ENCODE results near the gene WNT7A.

The WNT7A gene

DNA sequence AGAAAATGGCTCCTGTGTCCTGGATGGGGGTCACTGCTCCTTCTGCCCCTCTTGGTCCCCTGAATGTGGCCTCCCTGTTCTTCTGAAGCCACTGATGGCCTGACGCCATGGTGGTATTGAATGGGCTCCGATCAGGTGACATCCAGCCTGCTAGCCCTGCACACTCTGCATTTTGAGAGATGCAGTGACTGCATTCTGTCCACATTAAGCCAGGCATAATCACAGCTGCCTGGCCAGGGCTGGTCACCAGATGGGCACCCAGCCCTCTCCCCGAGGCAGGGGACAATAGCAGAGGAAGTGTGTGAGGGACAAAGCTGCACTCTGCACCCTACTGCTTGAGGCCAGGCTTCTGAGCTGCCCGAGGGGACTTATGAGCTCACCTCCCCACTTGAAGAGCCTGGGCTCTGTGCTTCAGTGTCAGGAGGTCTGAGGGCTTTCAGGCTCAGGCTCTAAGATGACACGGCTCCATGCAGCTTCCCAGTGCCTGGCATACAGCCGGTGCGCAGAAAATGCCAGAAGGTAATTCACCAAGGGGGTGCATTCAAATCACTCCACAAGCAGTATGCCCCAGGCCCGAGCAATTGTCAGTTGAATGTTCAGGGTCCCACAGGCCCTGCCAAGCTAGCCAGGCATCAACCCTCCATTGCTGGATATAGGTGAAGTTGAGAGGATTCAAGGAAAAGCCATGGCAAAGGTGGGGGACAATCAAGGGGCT lies 56.8 kb downstream of the WNT7A start:
- ChIA-PET CTCF (no interaction called here), POLR2A (ENCODE audit: low non-redundant PET) (no interaction called here)
- peak overlapping the region; percentile 74 for H3K27ac ChIP-seq
- DNase-seq (ENCODE audit: low spot score) = no peak
- no peak for TF ChIP-seq CTCF (conservative IDR thresholded peaks at IDR 0.05; ENCODE audit: low read depth)

DNA sequence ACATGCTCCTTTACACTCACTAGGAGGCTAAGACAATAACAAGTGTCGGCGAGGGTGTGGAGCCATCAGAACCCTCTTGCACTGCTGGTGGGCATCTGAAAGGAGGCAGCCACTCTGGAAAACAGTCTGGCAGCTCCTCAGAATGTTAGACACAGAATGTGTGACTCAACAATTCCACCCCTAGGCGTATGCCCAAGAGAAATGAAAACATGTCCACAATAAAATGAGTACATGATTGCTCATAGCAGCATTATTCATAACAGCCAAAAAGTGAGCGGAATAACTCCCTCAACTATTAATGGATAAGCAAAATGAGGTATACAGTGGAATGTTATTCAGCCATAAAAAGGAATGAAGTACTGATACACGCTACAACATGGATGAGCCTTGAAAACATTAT lies 57.8 kb downstream of the WNT7A start:
- ChIA-PET POLR2A (ENCODE audit: low non-redundant PET) (no interaction called here), CTCF (interaction anchor here (1.0 kb wide), 1 partner anchor 59 kb away, joined by 4 read pairs; no protein-coding TSS in a partner anchor)
- peak; percentile 54 for DNase-seq (ENCODE audit: low spot score)
- no peak for TF ChIP-seq CTCF (conservative IDR thresholded peaks at IDR 0.05; ENCODE audit: low read depth)
- H3K27ac ChIP-seq = peak overlapping the region; percentile 59; the same call in 1 of the 2 replicates

DNA sequence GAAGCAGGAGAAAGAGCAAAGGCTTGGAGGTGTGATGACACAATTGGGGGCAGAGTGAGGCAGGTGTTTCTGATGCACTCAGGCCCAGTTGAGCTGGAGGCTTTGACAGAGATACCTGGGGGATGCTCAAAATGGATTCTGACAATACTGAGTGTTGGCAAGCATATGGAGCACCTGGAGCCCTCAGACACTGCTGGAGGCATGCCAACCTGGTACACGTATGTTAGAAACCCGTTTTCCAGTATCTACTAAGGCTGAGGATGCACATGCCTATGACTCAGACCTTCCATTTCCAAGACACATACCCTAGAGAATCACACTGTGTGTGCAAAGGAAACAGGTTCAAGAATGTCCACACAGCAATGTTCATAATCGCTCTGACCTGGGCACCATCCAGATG lies 58.7 kb downstream of the WNT7A start:
- TF ChIP-seq CTCF (conservative IDR thresholded peaks at IDR 0.05; ENCODE audit: low read depth) = no peak
- CTCF ChIA-PET = interaction anchor here (0.6 to 1.0 kb wide), 2 partner anchors 60 to 250 kb away, joined by 3 to 4 read pairs; no protein-coding TSS in a partner anchor
- no peak for DNase-seq (ENCODE audit: low spot score)
- POLR2A ChIA-PET (ENCODE audit: low non-redundant PET) = no interaction called here
- H3K27ac ChIP-seq = peak overlapping the region; percentile 59

- no peak for DNase-seq (ENCODE audit: low spot score)
- no peak for TF ChIP-seq CTCF (conservative IDR thresholded peaks at IDR 0.05; ENCODE audit: low read depth)
- CTCF ChIA-PET = no interaction called here
- peak overlapping the region; percentile 8; the same call in 1 of the 2 replicates for H3K27ac ChIP-seq
- POLR2A ChIA-PET (ENCODE audit: low non-redundant PET) = no interaction called here
These were observed 61.0 kb downstream of the WNT7A start for GRCh38 chr3:13818919-13819318.

DNA sequence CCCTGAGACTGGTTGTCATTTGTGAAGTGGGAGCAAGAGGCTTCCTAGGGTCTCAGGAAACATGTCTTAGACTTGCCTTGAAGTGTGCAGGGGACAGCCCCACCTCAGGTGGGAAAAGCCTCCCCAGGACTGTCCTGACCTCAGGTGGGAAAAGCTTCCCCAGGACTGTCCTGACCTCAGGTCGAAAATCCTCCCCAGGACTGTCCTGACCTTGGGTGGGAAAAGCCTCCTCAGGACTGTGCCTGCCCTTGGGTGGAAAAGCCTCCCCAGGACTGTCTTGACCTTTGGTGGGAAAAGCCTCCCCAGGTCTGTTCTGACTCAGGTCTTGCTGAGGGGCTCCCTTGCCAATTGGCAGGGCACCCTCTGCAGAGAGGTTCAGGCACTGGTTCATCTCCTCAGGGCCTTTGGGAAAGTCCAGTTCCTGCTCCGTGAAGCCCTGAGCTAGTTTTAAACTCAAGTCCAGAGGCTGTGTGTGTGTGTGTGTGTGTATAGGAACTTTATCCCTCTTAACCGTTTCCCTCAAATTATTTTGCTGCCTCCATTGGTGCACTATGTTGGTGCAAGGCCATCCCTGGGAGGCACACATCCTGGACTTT lies 64.7 kb downstream of the WNT7A start:
- CTCF ChIA-PET = interaction anchor here (0.9 kb wide), 1 partner anchor 65 kb away, joined by 4 read pairs; the partner anchor contains the start of gene WNT7A
- no peak for TF ChIP-seq CTCF (conservative IDR thresholded peaks at IDR 0.05; ENCODE audit: low read depth)
- POLR2A ChIA-PET (ENCODE audit: low non-redundant PET) = no interaction called here
- H3K27ac ChIP-seq = no peak overlapping the region
- no peak for DNase-seq (ENCODE audit: low spot score)

DNA sequence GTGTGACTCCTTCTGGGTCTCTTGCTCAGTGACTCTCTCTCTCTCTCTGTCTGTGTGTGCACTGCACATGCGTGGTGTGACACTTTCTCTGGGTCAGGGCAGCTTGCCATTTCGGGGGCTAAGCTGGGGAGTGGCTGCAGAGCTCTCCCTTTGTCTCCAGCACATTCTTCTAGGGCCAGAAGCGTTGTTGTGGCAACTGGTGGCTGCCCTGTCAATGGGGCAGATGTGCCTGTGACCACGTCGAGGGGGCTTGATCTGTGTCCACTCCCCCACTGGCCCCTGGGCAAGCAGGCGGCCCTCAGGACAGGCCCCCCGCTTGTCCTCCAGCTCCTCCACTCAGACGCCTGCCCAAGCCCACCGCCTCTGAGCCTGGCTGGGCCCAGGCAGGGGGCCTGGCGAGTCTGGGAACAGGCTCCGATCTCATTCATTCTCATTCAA lies 67.8 kb downstream of the WNT7A start:
- H3K27ac ChIP-seq = peak overlapping the region; percentile 5; the same call in 1 of the 2 replicates
- CTCF ChIA-PET = no interaction called here
- no peak for TF ChIP-seq CTCF (conservative IDR thresholded peaks at IDR 0.05; ENCODE audit: low read depth)
- POLR2A ChIA-PET (ENCODE audit: low non-redundant PET) = no interaction called here
- no peak for DNase-seq (ENCODE audit: low spot score)

All from RWPE1 (cell line).